Measurements from ENCODE around the gene HINT2. TPM values are rescaled to one million over a fixed set of nuclear protein-coding genes. Genes with fewer than 3 reads are reported as not detected.

The HINT2 gene
- total RNA-seq, 5 donors from 2014 or later (not counting 1 experiment from before 2014, with no cell fraction given): 15.4 to 30.3 (median 28.5) TPM

DNA sequence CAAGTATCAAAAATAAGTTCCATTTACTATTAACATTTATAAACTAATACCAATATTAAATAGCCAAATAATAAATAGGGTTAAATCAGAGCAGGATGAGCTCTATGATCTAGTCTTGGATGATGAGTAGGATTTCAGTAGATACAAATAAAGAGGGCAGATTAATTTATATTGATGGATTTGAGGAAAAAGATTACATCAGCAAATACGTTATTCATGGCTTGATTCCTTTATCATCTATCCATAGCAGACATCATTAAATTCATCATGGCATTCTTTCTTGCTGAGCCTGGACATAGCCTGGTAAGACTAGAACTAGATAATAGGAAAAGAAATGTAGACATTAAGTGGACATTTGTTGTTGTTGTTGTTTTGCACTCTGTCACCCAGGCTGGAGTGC is 47.4 kb downstream of the HINT2 start:
- no peaks in the 10 kb centered on the region for H3K36me3 Mint-ChIP-seq
- H3K9me3 Mint-ChIP-seq: no peaks in the 10 kb centered on the region
- no CpG with 5 or more reads among the region's 1 CpG for WGBS (ENCODE audit: insufficient coverage)
- CTCF ChIA-PET: no interaction called here
- H3K4me1 Mint-ChIP-seq: peaks cover 0 to 16% (median 16%) of the 10 kb centered on the region in 3 donors
- DNase-seq (no peak), ATAC-seq (replicated peaks in 1 of 4) (no peak)
- Histone ChIP-seq H3K36me3 (ENCODE audit: control insufficient read depth in 2 of 2, extremely low read depth in 1 of 2, insufficient read depth in 1 of 2, low read length in 1 of 2) (peaks cover 0 to 5% of the 10 kb centered on the region in 2 donors), H3K9me3 (no peaks in the 10 kb centered on the region), H3K4me1 (ENCODE audit: control insufficient read depth in 1 of 2, extremely low read depth in 1 of 2, insufficient read depth in 2 of 2, low read length in 2 of 2) (no peaks in the 10 kb centered on the region), H3K27me3 (replicated peaks in 1 of 2; ENCODE audit: control insufficient read depth in 2 of 2, extremely low read depth in 1 of 2, insufficient read depth in 2 of 2, low read length in 1 of 2) (no peaks in the 10 kb centered on the region), H3K27ac (ENCODE audit: low read length) (no peak overlapping the region), H3K4me3 (ENCODE audit: control insufficient read depth in 1 of 2, extremely low read depth in 1 of 2, low read length in 1 of 2) (no peak overlapping the region)
- H3K4me3 Mint-ChIP-seq: no peak overlapping the region
- no peaks in the 10 kb centered on the region for H3K27me3 Mint-ChIP-seq
- no peak overlapping the region for H3K27ac Mint-ChIP-seq
- POLR2A ChIA-PET: no interaction called here

DNA sequence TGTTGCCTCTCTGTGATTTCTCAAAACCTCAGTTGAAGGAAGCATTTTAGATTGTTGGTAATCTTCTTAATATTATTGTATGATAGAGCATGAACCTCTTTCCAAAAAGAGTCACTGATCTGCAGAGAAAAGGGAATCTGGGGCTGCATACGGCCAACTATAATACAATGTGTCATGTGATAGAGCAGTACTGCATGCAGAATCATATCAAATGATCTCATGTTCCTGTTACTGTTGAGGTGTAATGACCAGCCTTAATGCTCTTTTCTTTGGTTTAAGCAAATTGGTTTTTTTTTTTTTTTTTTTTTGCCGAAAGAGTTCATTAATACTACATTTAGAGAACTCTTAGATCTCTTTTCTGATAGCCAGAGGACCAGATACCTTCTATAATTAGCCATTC is 47.8 kb downstream of the HINT2 start:
- Histone ChIP-seq H3K27me3 (replicated peaks in 1 of 2; ENCODE audit: control insufficient read depth in 2 of 2, extremely low read depth in 1 of 2, insufficient read depth in 2 of 2, low read length in 1 of 2) (no peaks in the 10 kb centered on the region), H3K9me3 (no peaks in the 10 kb centered on the region), H3K27ac (ENCODE audit: low read length) (no peak overlapping the region), H3K36me3 (ENCODE audit: control insufficient read depth in 2 of 2, extremely low read depth in 1 of 2, insufficient read depth in 1 of 2, low read length in 1 of 2) (peaks cover 0 to 5% of the 10 kb centered on the region in 2 donors), H3K4me1 (ENCODE audit: control insufficient read depth in 1 of 2, extremely low read depth in 1 of 2, insufficient read depth in 2 of 2, low read length in 2 of 2) (no peaks in the 10 kb centered on the region), H3K4me3 (ENCODE audit: control insufficient read depth in 1 of 2, extremely low read depth in 1 of 2, low read length in 1 of 2) (no peak overlapping the region)
- ATAC-seq (replicated peaks in 1 of 4) (no peak), DNase-seq (no peak)
- no peak overlapping the region for H3K4me3 Mint-ChIP-seq
- POLR2A ChIA-PET: no interaction called here
- CTCF ChIA-PET: no interaction called here
- WGBS (ENCODE audit: insufficient coverage): 100% methylated on average over 1 of the region's 2 CpGs
- no peaks in the 10 kb centered on the region for H3K36me3 Mint-ChIP-seq
- no peak overlapping the region for H3K27ac Mint-ChIP-seq
- H3K9me3 Mint-ChIP-seq: no peaks in the 10 kb centered on the region
- H3K27me3 Mint-ChIP-seq: no peaks in the 10 kb centered on the region
- peaks cover 3 to 20% (median 19%) of the 10 kb centered on the region in 3 donors for H3K4me1 Mint-ChIP-seq

DNA sequence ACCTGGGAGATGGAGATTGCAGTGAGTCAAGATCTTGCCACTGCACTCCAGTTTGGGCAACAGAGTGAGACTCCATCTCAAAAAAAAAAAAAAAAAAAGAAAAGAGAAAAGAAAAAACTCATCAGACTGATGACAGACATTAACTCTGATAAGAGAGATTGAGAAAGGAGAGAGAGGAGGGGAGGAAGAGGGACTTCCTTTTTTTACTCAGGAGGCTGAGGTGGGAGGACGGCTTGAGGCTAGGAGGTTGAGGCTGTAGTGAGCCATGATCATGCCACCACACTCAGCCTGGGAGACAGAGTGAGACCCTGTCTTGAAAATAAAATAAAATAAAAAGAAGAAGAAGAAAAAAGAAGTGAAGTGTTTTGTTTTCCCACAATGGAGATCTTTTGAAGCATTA is 51.0 kb downstream of the HINT2 start:
- DNase-seq: no peak
- ChIA-PET CTCF (interaction anchor here in 1 of 2 donors (0.7 to 1.2 kb wide), 3 partner anchors 14 to 301 kb away, joined by 3 to 7 read pairs (median 5); partner anchors contain the start of genes CCDC107, RGP1 and RMRP), POLR2A (no interaction called here)
- Mint-ChIP-seq H3K36me3 (peaks cover 10% of the 10 kb centered on the region), H3K27me3 (no peaks in the 10 kb centered on the region), H3K9me3 (no peaks in the 10 kb centered on the region), H3K4me1 (peaks cover 30 to 45% (median 42%) of the 10 kb centered on the region in 3 donors), H3K4me3 (no peak overlapping the region), H3K27ac (no peak overlapping the region)
- H3K4me3 ChIP-seq (ENCODE audit: control insufficient read depth in 1 of 2, extremely low read depth in 1 of 2, low read length in 1 of 2): no peak overlapping the region
- no peaks in the 10 kb centered on the region for H3K9me3 ChIP-seq
- no peaks in the 10 kb centered on the region for H3K27me3 ChIP-seq (replicated peaks in 1 of 2; ENCODE audit: control insufficient read depth in 2 of 2, extremely low read depth in 1 of 2, insufficient read depth in 2 of 2, low read length in 1 of 2)
- no peaks in the 10 kb centered on the region for H3K4me1 ChIP-seq (ENCODE audit: control insufficient read depth in 1 of 2, extremely low read depth in 1 of 2, insufficient read depth in 2 of 2, low read length in 2 of 2)
- no CpG with 5 or more reads among the region's 1 CpG for WGBS (ENCODE audit: insufficient coverage)
- ATAC-seq (replicated peaks in 1 of 4): no peak
- peaks cover 0 to 3% of the 10 kb centered on the region in 2 donors for H3K36me3 ChIP-seq (ENCODE audit: control insufficient read depth in 2 of 2, extremely low read depth in 1 of 2, insufficient read depth in 1 of 2, low read length in 1 of 2)
- H3K27ac ChIP-seq (ENCODE audit: low read length): no peak overlapping the region

DNA sequence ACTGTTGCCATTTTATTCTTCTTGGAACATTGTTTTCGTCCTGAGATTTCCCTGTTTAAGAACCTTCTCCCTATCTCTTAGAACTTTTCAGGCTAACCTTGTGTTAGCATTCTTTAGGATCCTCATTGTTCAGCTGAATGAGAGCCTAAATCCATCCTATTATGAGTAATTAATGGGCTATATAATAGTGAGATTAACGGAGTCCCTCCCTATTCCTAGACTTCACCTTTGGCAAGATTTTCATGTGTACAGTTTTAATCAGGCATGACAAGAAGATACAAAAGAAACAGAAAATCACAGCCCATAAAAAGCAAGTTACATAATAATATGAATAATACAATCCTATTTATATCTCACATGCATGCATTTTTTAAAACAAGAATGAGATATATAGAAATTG is 51.7 kb downstream of the HINT2 start:
- H3K4me1 ChIP-seq (ENCODE audit: control insufficient read depth in 1 of 2, extremely low read depth in 1 of 2, insufficient read depth in 2 of 2, low read length in 2 of 2): peaks cover 0 to 3% of the 10 kb centered on the region in 2 experiments
- POLR2A ChIA-PET: interaction anchor here (0.7 kb wide), 2 partner anchors 244 to 289 kb away, joined by 5 read pairs; no protein-coding TSS in a partner anchor
- no peak overlapping the region for H3K4me3 ChIP-seq (ENCODE audit: control insufficient read depth in 1 of 2, extremely low read depth in 1 of 2, low read length in 1 of 2)
- H3K36me3 ChIP-seq (ENCODE audit: control insufficient read depth in 2 of 2, extremely low read depth in 1 of 2, insufficient read depth in 1 of 2, low read length in 1 of 2): no peaks in the 10 kb centered on the region
- H3K4me3 Mint-ChIP-seq: no peak overlapping the region
- H3K4me1 Mint-ChIP-seq: peaks cover 36 to 47% (median 46%) of the 10 kb centered on the region in 3 donors
- H3K9me3 Mint-ChIP-seq: no peaks in the 10 kb centered on the region
- H3K27ac ChIP-seq (ENCODE audit: low read length): no peak overlapping the region
- WGBS (ENCODE audit: insufficient coverage): no CpG with 5 or more reads among the region's 2 CpGs
- H3K27me3 ChIP-seq (replicated peaks in 1 of 2; ENCODE audit: control insufficient read depth in 2 of 2, extremely low read depth in 1 of 2, insufficient read depth in 2 of 2, low read length in 1 of 2): no peaks in the 10 kb centered on the region
- CTCF ChIA-PET: interaction anchor here (0.5 to 1.0 kb wide), 5 partner anchors 10 to 302 kb away, joined by 3 to 7 read pairs (median 5); partner anchors contain the start of genes CCDC107 (in 1 of the 2), GBA2 (in 1 of the 2), RGP1 (in 1 of the 2) and RMRP (in 1 of the 2)
- H3K9me3 ChIP-seq: no peaks in the 10 kb centered on the region
- peaks cover 10% of the 10 kb centered on the region for H3K36me3 Mint-ChIP-seq
- no peak for ATAC-seq (replicated peaks in 1 of 4)
- DNase-seq: no peak
- no peak overlapping the region for H3K27ac Mint-ChIP-seq
- H3K27me3 Mint-ChIP-seq: no peaks in the 10 kb centered on the region

Other genes starting within 250 kb of the HINT2 start
- 10 to 100 TPM; 24.2 to 56.1 (median 47.6) TPM for gene TESK1, start 209.8 kb downstream of the HINT2 start, total RNA-seq
- 1 to 10 TPM; 2.5 to 9.2 (median 4.9) TPM for gene CD72, start 196.6 kb downstream of the HINT2 start, total RNA-seq
- 10 to 100 TPM; 34.9 to 57.1 (median 51.9) TPM for gene SIT1, start 164.1 kb downstream of the HINT2 start, total RNA-seq
- over 10,000 TPM; 10,537 to 37,987 (median 30,491) TPM for gene RMRP, start 157.0 kb downstream of the HINT2 start, total RNA-seq
- 10 to 100 TPM; 17.7 to 29.8 (median 27.5) TPM for gene CCDC107, start 156.8 kb downstream of the HINT2 start, total RNA-seq
- 1 to 10 TPM in 2 of 5 donors, under 1 TPM in 3; 0.12 to 1.3 (median 0.57) TPM for gene ARHGEF39, start 149.8 kb downstream of the HINT2 start, total RNA-seq
- under 1 TPM in 2 of 5 donors, not detected in 3; 0.19 to 0.46 TPM for gene CA9, start 141.1 kb downstream of the HINT2 start, total RNA-seq
- gene TPM2, start 125.1 kb downstream of the HINT2 start, total RNA-seq: 10 to 100 TPM; 21.4 to 66.0 (median 57.5) TPM
- gene TLN1, start 82.8 kb downstream of the HINT2 start, total RNA-seq: 100 to 1,000 TPM; 229 to 366 (median 294) TPM
- gene CREB3, start 82.4 kb downstream of the HINT2 start, total RNA-seq: 10 to 100 TPM; 15.9 to 22.6 (median 19.3) TPM
- gene GBA2, start 65.8 kb downstream of the HINT2 start, total RNA-seq: 10 to 100 TPM; 35.4 to 63.3 (median 60.1) TPM
- 10 to 100 TPM; 20.6 to 36.5 (median 33.5) TPM for gene RGP1, start 65.8 kb downstream of the HINT2 start, total RNA-seq
- 1 to 10 TPM in 3 of 5 donors, not detected in 2; 1.6 to 5.1 (median 1.6) TPM for gene MSMP, start 60.8 kb downstream of the HINT2 start, total RNA-seq
- gene NPR2, start 23.5 kb downstream of the HINT2 start, total RNA-seq: 10 to 100 TPM in 3 of 5 donors, 1 to 10 TPM in 2; 5.9 to 10.9 (median 10.5) TPM
- 1 to 10 TPM; 2.8 to 7.1 (median 3.8) TPM for gene SPAG8, start 2.8 kb downstream of the HINT2 start, total RNA-seq
- not detected for gene FAM221B, start 13.7 kb upstream of the HINT2 start, total RNA-seq
- gene TMEM8B, start 14.2 kb upstream of the HINT2 start, total RNA-seq: 10 to 100 TPM in 2 of 5 donors, 1 to 10 TPM in 3; 6.5 to 11.9 (median 7.3) TPM
- gene OR13J1, start 55.4 kb upstream of the HINT2 start, total RNA-seq: not detected
- gene HRCT1, start 91.2 kb upstream of the HINT2 start, total RNA-seq: not detected
- not detected for gene SPAAR, start 94.4 kb upstream of the HINT2 start, total RNA-seq
- not detected for gene OR2S2, start 143.1 kb upstream of the HINT2 start, total RNA-seq
- gene RECK, start 221.9 kb upstream of the HINT2 start, total RNA-seq: 10 to 100 TPM in 2 of 5 donors, 1 to 10 TPM in 3; 8.9 to 11.4 (median 9.9) TPM

Data from T-cell (primary cell).